PFSK-1 (cell line): ENCODE results near the gene UNC5CL.

Source experiments
- FOXP2 ChIP-seq: optimal IDR thresholded peaks from 2 replicates; pipeline ENCODE3; 2011; ENCODE audit warnings: borderline replicate concordance, control low read depth, inconsistent platforms; ENCODE audit not compliant: insufficient read depth; ENCODE audit errors: extremely low read length, extremely low read depth
- POLR2AphosphoS5 ChIP-seq: IDR thresholded peaks from 2 replicates; pipeline ENCODE4 v1.6.1; 2012; ENCODE audit warnings: low read depth, mild to moderate bottlenecking, control low read depth, low read length, moderate library complexity
- SIN3A ChIP-seq: IDR thresholded peaks from 2 replicates; pipeline ENCODE4 v1.6.1; 2012; ENCODE audit warnings: mild to moderate bottlenecking, low read length, moderate library complexity, borderline replicate concordance; ENCODE audit not compliant: insufficient read depth
- TAF1 ChIP-seq: IDR thresholded peaks from 2 replicates; pipeline ENCODE4 v1.6.1; 2012; ENCODE audit warnings: low read length, control low read depth, borderline replicate concordance; ENCODE audit not compliant: insufficient read depth
- TF ChIP-seq, protein P1 (sequence below), 2 experiments: IDR thresholded peaks; 2 replicates each; pipeline versions ENCODE4 v1.6.1 to v1.8.0; 2011 to 2012; ENCODE audit warnings: low read depth in 2 of 2, low read length in 2 of 2, control low read depth in 1 of 2, inconsistent platforms in 1 of 2, mild to moderate bottlenecking in 1 of 2, moderate library complexity in 1 of 2; ENCODE audit not compliant: insufficient read depth in 1 of 2

Gene UNC5CL

DNA sequence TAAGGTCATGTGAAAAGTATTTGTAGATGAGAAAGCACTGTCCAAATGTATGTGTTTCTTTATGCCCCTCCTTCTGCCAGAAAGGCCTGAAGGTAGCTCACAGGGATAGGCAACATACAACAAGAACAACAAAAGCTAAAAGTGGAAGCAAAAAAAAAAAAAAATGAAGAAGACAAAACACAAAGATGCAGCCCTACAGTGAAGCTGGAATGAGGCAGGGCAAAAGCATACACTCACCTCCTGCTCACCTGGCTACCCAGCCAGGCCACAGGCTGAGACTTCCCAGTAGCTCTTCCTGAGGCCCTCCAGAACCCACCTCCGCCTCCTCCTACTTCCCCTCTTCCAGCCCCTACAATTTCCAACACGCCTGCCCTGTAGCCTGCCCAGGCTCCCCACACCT, 2.4 kb downstream of the UNC5CL start:
- TF ChIP-seq POLR2AphosphoS5 (no peak), SIN3A (no peak), FOXP2 (no peak), TAF1 (no peak)
- TF ChIP-seq, protein P1, sequence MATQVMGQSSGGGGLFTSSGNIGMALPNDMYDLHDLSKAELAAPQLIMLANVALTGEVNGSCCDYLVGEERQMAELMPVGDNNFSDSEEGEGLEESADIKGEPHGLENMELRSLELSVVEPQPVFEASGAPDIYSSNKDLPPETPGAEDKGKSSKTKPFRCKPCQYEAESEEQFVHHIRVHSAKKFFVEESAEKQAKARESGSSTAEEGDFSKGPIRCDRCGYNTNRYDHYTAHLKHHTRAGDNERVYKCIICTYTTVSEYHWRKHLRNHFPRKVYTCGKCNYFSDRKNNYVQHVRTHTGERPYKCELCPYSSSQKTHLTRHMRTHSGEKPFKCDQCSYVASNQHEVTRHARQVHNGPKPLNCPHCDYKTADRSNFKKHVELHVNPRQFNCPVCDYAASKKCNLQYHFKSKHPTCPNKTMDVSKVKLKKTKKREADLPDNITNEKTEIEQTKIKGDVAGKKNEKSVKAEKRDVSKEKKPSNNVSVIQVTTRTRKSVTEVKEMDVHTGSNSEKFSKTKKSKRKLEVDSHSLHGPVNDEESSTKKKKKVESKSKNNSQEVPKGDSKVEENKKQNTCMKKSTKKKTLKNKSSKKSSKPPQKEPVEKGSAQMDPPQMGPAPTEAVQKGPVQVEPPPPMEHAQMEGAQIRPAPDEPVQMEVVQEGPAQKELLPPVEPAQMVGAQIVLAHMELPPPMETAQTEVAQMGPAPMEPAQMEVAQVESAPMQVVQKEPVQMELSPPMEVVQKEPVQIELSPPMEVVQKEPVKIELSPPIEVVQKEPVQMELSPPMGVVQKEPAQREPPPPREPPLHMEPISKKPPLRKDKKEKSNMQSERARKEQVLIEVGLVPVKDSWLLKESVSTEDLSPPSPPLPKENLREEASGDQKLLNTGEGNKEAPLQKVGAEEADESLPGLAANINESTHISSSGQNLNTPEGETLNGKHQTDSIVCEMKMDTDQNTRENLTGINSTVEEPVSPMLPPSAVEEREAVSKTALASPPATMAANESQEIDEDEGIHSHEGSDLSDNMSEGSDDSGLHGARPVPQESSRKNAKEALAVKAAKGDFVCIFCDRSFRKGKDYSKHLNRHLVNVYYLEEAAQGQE (IDR thresholded peaks at IDR 0.05; ENCODE audit: insufficient read depth in 1 of 2, low read depth in 2 of 2, low read length in 2 of 2) = no peak

DNA sequence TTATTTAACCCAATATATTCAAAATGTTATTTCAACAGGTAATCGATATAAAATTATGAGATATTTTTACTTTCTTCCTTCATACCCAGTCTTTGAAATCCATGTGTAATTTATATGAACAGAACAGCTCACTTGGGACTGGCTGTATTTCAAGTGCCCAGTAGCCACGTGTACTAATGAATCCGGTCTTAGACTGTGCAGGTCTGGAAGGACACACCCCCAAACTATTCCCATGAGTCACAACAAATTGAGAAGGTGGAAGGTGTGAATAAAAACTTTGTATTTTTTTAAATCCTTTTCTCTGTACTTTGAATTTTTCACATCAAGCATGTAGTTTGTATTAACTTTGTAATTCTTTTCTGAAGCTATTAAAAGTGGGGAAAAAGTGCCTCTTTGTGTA, 2.8 kb downstream of the UNC5CL start:
- no peak for TF ChIP-seq SIN3A
- TF ChIP-seq TAF1 = no peak
- TF ChIP-seq, protein P1 (IDR thresholded peaks at IDR 0.05; ENCODE audit: insufficient read depth in 1 of 2, low read depth in 2 of 2, low read length in 2 of 2) = no peak
- no peak for TF ChIP-seq POLR2AphosphoS5
- no peak for TF ChIP-seq FOXP2

DNA sequence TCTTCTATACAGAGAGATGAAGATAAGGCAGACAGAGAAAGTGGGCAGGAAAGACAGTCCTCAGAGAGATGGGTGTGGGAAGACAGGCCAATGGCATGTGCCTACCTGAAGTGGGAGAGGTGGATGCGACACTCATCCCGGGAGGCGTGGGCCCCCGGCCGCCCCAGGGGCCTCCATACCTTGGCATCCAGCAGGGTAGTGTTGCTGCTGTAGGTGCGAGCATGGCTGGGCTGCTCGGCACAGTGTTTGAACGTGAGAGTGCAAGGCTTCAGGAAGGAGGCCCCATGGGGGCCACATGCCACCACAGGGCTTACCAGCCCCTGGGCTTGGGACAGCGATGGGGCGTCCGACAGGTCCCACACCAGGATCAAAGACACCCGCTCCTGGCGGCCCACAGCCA, 5.2 kb downstream of the UNC5CL start:
- TF ChIP-seq TAF1 (no peak), FOXP2 (no peak), POLR2AphosphoS5 (no peak), SIN3A (no peak)
- TF ChIP-seq, protein P1 (IDR thresholded peaks at IDR 0.05; ENCODE audit: insufficient read depth in 1 of 2, low read depth in 2 of 2, low read length in 2 of 2) = no peak

DNA sequence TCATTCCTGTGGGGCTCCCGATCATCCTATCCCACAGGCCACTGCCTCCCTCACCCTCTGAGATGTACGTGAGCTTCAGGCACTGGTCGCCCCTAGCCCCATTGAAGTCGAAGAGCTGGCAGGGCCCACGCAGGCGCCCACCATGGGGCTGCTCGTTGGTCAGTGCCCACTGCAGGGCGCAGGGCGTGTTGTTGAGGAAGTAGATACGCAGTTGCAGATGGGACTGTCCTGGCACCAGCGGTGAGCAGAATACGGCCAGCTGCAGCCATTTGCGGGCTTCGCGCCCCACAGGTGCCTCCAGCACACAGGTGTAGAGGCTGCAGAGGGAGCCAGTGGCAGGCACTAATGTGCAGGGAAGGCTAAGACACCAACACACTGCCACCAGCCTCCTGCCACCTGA, 6.2 kb downstream of the UNC5CL start:
- TF ChIP-seq, protein P1 (IDR thresholded peaks at IDR 0.05; ENCODE audit: insufficient read depth in 1 of 2, low read depth in 2 of 2, low read length in 2 of 2) = no peak
- TF ChIP-seq FOXP2 = no peak
- no peak for TF ChIP-seq TAF1
- no peak for TF ChIP-seq POLR2AphosphoS5
- TF ChIP-seq SIN3A = no peak
